HG03060 (cell line): ENCODE data around the gene WSCD2.

Experiments used
- ATAC-seq: cut with Tn5 transposase; IDR thresholded peaks from one replicate; pipeline ENCODE4 v1.9.1; 2021; ENCODE audit warnings: low read depth, moderate number of reproducible peaks; ENCODE audit not compliant: unreplicated experiment

Gene WSCD2

GRCh38 chr12:108289350-108290161 is 160.5 kb downstream of the WSCD2 start:
- no peak for ATAC-seq

GRCh38 chr12:108295641-108296040 is 166.6 kb downstream of the WSCD2 start:
- ATAC-seq: no peak

GRCh38 chr12:108296945-108297344 is 167.9 kb downstream of the WSCD2 start:
- no peak for ATAC-seq

- ATAC-seq: no peak
These were observed 168.3 kb downstream of the WSCD2 start for GRCh38 chr12:108297424-108297823.

- ATAC-seq: peak; percentile 47
These were observed 169.0 kb downstream of the WSCD2 start for GRCh38 chr12:108297895-108298760.

- ATAC-seq: no peak
These were observed 169.7 kb downstream of the WSCD2 start for GRCh38 chr12:108298761-108299275.

GRCh38 chr12:108299516-108299915 is 170.4 kb downstream of the WSCD2 start:
- no peak for ATAC-seq
